ENCODE measurements around the gene SEC62. TPM values are rescaled to one million over a fixed set of nuclear protein-coding genes. Genes with fewer than 3 reads are reported as not detected.

Gene SEC62
- total and polyA plus RNA-seq, 9 of the 15 experiments (the other 6 are each of a cell fraction or from before 2014, with no cell fraction given): 34.5 to 152 (median 51.8) TPM

- TF ChIP-seq ERF (CRISPR knock-in tag; IDR thresholded peaks at IDR 0.05) (no peak), PRDM10 (IDR thresholded peaks at IDR 0.05; ENCODE audit: partially characterized antibody) (no peak), AFF4 (CRISPR knock-in tag; IDR thresholded peaks at IDR 0.05) (no peak), HNRNPL (IDR thresholded peaks at IDR 0.05; ENCODE audit: low read depth, low read length) (no peak), ZNF354B (CRISPR knock-in tag; IDR thresholded peaks at IDR 0.05) (peak; percentile 21; the same call in 1 of the 2 replicates), SNRNP70 (optimal IDR thresholded peaks at IDR 0.05; ENCODE audit: low read depth, low read length) (no peak), KDM4B (IDR thresholded peaks at IDR 0.05; ENCODE audit: borderline replicate concordance in 2 of 2, low read depth in 1 of 2) (no peak), ZNF197 (CRISPR knock-in tag; IDR thresholded peaks at IDR 0.05; ENCODE audit: low read depth) (peak; percentile 36; the same call in 1 of the 2 replicates), RBFOX2 (IDR thresholded peaks at IDR 0.05; ENCODE audit: low read depth, low read length) (no peak), MLX (CRISPR knock-in tag; conservative IDR thresholded peaks at IDR 0.05) (no peak), DPF2 (IDR thresholded peaks at IDR 0.05) (no peak), ZNF639 (CRISPR knock-in tag; conservative IDR thresholded peaks at IDR 0.05 in 1 of 2, IDR thresholded peaks at IDR 0.05 in 1 of 2) (peak in 1 of 2 experiments; percentile 92; a peak in 2 of 4 replicates), VEZF1 (CRISPR knock-in tag; IDR thresholded peaks at IDR 0.05) (peak; percentile 39)
These were observed 13.0 kb upstream of the SEC62 start (continued) for GRCh38 chr3:169953462-169954141.
